GM21526 (cell line): ENCODE measurements around the gene KCNRG.
A peak's percentile ranks its signal among the peaks of the same experiment; 100 is the strongest.
"Not testable (repeated sequence)": the region's sequence is repeated elsewhere in the genome, so short reads cannot be mapped to it uniquely, and the experiment has no call there.

ENCODE experiments used
- ATAC-seq: cut with Tn5 transposase; IDR thresholded peaks from one replicate; pipeline ENCODE4 v1.9.1; 2021; ENCODE audit warnings: moderate library complexity; ENCODE audit not compliant: unreplicated experiment, low FRiP score

KCNRG gene

GRCh38 chr13:50015258-50015657, at the start of gene KCNRG:
Gene KCNRG (plus strand): TSS chr13:50015444. CDS start chr13:50015494, 50 bp downstream.
- no peak for ATAC-seq

DNA sequence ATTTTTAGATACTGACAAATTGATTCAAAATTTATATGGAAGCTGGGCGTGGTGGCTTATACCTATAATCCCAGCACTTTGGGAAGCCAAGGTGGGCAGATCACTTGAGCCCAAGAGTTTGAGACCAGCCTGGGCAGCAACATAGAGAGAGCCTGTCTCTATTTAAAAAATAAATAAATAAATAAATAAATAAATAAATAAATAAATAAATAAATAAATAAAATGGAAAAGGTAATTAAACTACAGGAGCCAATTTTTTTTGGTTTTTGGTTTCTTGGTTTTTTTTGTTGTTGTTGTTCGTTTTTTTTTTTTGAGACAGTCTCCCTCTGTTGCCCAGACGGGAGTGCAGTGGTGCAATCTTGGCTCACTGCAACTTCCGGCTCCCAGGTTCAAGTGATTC, 47.8 kb upstream of the KCNRG start:
- ATAC-seq, result no peak

GRCh38 chr13:49972709-49973108, 42.5 kb upstream of the KCNRG start:
- no peak for ATAC-seq

GRCh38 chr13:49975826-49976225, 39.4 kb upstream of the KCNRG start:
- no peak for ATAC-seq

DNA sequence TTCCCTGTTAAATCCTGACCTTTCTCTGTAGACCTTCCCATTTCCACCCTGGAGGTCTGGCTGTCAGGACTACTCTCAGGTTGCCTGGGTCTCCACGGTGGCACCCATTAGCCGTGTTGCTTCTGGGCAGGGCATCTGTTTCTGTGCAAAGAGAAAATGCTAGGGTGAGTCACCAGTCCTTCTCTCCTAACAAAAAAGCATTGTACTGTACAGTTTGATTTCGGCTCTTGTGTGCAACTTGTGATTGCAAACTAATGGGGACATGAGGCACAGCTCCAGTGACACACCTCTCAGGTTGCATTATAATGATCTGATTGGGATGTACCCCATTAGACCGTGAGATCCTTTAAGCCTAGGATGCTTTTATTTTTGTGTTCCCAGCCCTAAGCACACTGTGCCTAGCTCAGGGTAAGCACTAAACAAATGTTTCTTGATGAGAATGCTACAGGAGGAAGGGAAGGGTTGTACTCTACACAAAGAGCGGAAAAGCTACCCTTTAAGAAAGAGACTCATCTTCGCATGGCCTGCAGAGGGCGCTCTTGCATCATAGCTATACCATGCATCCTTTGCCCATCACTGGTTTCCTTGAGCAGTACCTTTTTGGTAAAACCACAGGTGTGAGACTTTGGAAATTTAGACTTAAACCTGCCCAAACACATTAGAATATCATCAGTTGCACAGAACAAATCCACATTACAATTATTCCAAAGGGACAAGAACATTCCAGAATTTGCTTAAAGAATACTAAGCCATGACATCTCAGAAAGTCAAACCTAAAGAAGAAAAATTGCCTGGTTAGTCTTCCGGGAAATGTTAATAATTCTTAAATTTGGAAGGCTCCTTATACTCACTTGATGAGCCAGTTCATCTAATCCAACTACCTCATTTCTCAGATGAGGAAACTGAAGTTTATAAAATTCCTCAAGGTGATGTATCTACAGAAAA, 38.7 kb upstream of the KCNRG start:
- peak; percentile 80 for ATAC-seq

GRCh38 chr13:49977992-49978391, 37.3 kb upstream of the KCNRG start:
- ATAC-seq, result no peak

DNA sequence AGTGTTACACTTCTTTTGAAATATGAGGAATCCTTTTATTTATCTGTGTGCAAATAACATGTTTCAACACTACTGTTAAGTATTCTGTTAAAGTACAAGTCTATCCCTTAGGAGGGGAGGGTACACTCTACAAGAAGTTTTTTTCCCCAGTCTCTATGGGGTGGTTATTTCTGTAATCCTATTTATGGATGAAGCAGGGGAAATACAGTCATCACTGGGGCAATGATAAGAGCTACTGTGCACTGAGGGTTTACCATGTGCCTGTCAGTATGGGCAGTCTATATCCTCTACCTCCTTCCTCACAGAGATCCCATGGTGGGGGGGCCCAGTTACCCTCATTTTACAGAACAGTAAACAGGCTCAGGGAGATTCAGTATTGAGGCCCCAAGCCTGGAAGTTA, 35.0 kb upstream of the KCNRG start:
- no peak for ATAC-seq

- ATAC-seq, result no peak
Measured at GRCh38 chr13:49985129-49985528, 30.1 kb upstream of the KCNRG start.

DNA sequence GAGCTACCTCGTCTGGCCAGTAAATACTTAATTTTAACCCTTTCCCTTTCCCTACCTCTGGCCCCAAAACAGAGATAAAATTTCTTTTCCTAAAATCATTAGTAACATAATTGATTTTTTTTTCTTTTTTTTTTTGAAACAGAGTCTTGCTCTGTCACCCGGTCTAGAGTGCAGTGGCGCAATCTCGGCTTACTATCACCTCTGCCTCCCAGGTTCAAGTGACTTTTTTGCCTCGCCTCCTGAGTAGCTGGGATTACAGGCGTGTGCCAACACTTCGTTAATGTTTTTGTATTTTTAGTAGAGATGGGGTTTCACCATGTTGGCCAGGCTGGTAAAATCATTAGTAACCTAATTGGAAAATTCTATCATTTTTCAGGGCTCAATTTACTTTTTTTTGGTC, 28.8 kb upstream of the KCNRG start:
- ATAC-seq, result no peak

GRCh38 chr13:49990612-49991011, 24.6 kb upstream of the KCNRG start:
- ATAC-seq, result not testable (repeated sequence)

DNA sequence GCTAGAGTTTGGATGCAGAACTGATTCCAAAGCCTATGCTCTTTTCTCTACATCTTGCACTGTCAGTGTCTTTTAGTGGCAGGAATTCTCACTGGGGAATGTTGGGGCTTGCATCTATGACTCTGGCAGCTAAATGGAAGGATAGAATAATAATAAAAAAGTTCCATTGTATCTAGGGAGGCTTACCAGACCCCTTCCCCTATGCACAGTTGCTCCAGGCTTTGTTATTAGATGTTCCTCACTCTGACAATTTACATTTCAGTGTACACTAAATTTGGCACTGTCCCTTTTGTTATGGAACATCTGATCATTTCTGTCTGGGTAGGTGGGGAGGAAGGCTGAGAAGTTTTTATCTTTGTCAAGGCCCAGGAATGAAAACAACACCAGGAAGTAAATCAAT, 22.1 kb upstream of the KCNRG start:
- no peak for ATAC-seq

DNA sequence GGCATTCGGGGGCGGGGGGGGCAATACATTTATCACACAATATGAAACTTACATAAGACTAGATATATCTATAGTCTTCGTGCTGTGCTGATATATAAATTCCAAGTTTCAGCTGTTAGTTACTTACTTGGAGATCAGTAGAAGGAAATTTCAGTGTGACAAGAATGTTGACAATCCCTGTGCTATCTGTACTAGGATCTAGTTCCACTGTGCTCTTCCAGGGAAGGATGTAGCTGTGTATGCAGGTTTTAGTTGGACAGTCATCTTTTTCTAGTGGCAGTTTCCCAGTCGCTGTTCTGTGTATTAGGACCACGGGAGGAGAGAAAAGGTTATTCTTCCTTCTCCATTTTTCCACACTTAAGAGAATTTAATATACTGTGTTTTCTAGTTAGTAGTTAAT, 21.6 kb upstream of the KCNRG start:
- no peak for ATAC-seq

DNA sequence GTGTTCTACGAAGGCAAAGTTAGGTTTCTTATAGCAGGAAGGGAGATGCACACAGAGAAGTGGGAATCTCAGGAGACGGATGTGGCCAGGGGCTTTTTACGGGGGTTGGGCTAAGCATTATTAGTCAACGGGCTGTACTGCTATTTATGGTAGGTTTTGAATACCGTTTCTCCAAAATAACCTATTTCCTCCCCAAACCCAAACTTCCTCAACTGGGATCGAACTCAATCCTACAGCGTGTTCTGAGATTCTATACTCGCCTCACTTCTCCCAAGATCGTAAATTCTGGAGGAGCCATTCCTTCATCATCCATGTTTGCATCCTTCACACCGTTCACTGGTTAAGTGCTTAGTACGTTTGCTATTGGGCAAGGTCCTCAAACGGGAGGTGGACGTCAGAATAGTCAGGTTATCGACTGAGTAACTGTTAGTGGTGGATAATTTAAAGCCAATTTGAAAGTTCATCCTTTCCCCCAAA, 19.6 kb upstream of the KCNRG start:
- ATAC-seq, result no peak

DNA sequence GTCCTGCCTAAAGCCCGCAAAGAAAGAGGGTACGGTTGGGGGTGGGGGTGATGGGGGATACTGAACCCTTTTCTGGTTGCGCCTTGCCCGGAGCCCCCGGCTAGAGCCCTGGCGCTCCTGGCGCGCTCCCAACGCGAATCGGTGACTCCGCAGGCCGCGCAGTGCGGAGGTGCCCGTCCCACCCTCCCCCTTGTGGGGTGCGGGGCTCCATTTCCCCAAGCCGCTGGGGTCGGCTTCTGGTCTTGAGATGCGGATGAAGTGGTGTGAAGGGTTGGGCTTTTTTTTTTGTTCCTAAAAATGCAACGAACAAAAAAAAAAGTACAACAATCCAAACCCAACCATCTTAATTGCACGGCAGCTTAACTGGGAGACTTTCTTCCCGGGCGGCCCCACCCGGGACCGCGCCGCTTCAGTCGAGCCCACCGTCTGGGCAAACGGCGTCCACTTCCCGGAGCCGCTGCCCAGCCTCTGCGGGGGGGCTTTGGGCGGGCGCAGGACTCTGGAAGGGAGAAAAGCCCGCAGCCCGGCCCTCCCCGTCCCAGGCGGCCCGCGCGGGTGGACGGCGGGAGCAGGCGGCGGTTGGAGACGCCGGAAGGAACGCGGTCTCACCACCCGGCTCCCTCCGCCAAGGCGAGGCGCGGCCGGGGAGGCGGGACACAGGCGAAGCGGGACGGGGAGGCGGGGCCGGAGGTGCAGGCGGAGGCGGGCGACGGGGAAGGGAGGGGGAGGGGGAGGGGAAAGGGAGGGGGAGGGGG, 18.9 kb upstream of the KCNRG start:
- ATAC-seq, result peak; percentile 40

DNA sequence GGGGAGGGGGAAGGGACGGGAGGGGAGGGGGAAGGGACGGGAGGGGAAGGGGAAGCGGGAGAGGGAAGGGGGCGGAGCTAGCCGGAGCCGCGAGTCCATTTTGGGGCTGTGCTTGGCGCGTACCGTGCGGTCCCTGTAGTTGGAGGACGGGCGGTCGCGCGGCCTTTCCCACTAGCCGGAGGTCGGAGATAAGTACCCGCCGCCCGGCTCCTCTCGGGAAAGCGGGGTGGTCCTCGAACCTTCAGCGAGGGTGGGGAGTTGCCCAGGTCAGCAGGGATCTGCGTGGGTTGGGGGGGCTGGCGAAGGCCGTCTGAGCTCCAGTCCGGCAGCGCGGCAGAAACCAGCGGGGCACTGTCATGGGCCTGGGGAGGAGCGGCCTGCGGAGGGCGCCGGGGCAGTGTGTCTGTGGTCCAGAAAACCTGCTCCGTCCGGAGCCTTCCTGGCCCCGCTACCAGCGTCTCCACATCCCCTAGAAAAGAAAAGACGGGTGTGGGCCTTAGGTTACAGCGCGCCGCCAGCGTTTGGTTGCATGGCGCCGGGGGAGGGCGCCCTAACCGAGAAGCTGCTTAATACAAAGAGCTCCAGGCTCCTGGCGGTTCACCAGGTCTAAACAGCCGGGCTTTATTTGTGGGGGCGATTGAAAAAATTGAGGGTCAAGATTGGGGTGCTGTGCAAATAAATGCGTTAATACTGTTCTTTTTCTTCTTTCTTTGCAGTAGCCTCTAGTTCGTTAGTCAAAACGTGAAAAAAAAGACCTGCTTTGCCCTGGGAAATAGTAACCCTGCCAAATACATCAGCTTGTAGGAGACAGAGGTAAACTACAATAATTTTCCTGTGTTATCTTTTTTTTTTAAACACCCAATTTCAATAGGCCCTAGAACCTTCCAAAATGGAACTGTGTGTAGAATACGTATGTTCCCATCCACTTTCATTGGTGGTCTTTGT, 18.0 kb upstream of the KCNRG start, which contains the start of gene TRIM13:
Gene TRIM13, plus strand, starts transcription at position 92 of the 945 bp plus-strand sequence. CDS start 14,899 bp downstream, outside the sequence.
- ATAC-seq, result peak; percentile 75

DNA sequence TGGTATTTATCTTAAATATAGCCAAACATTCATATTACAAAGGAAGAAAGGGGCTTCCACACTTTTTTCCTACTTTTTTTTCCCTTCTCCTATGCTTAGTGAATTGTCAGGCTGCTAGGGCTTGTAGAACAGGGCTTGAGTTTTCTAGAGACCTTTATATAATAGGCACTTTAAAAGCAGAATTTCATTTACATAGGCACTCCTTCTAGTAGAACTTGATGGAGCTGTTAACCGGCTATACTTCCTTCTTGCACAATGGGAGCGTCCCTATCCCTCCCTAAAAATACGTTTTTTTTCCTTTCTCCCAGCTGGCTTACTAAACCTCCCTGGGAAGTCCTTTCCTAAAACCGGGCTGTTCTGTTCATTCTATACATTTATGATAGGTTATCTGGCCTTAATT, 17.3 kb upstream of the KCNRG start:
- ATAC-seq, result no peak

- no peak for ATAC-seq
Measured at GRCh38 chr13:49998714-49999624, 16.3 kb upstream of the KCNRG start.

DNA sequence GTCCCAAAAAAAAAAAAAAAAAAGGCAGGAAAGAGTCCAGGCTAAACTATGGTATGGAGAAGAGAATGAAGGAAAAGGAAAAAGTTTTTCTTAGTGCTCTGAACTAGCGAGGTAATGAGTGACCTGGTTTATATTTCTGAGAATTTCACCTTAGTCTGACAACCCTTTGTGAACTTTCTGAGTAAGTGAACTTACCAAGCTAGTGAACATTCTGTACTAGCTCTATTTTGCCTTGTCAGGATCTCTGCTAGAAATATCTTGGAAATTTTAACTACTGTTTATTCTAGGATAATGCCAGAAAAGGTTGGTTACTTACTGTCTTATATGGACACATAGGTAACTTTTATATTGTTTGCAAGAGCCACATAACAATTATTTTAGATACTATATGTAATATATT, 14.0 kb upstream of the KCNRG start:
- ATAC-seq, result no peak

DNA sequence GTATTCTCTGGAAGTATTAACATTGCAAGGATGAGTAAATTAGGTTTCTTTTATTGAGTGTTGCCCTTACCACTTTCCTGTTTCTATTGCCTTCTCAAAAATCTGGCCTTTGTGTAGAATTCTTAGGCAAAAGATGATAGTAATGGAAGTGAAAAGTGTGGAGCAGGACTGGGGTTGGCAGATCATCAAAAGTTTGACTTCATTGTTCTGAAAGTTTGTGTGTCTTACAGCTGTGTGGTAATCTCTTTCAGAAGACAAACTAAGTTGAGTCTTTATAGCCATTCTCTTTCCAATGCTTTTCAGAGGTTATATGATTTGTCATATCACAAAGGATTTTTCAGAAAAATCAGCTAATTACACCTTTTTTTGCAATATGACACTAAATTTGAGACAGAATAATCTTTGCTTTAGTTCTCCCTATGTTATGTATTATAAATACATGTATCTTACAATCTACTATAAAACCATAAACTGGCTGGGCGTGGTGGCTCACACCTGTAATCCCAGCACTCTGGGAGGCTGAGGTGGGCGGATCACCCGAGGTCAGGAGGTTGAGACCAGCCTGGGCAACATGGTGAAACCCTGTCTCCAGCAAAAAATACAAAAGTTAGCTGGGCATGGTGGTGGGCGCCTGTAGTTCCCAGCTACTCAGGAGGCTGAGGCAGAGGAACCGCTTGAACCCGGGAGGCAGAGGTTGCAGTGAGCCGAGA, 8.7 kb upstream of the KCNRG start:
- no peak for ATAC-seq
